Smooth muscle cell (in vitro differentiated cells): ENCODE data around the gene TCAIM. TPM values are rescaled to one million over a fixed set of nuclear protein-coding genes. Genes with fewer than 3 reads are reported as not detected.

Experiments
- DNase-seq: peaks from one replicate; lab custom pipeline; 2025; ENCODE audit not compliant: unreplicated experiment; lab: John Stamatoyannopoulos, UW
- H2AFZ ChIP-seq: fragments of 200-600 bp; sonication (generic); 2 replicates; pipeline ENCODE4 v1.6.0; 2016; ENCODE audit warnings: antibody characterized with exemption, low read depth, mild to moderate bottlenecking
- H3F3A ChIP-seq: fragments of 200-600 bp; sonication (generic); 2 replicates; pipeline ENCODE4 v1.6.0; 2017; ENCODE audit warnings: antibody characterized with exemption, low read depth
- H3K27ac ChIP-seq: fragments of 200-600 bp; sonication (generic); 2 replicates; pipeline ENCODE4 v1.5.1; 2016; ENCODE audit warnings: low read depth, mild to moderate bottlenecking
- H3K27me3 ChIP-seq: fragments of 200-600 bp; sonication (generic); 2 replicates; pipeline ENCODE4 v1.6.1; 2016; ENCODE audit warnings: low read depth, mild to moderate bottlenecking
- H3K36me3 ChIP-seq: fragments of 200-600 bp; sonication (generic); 2 replicates; pipeline ENCODE4 v1.5.1; 2016; ENCODE audit warnings: low read depth
- H3K4me1 ChIP-seq: fragments of 200-600 bp; sonication (generic); 2 replicates; pipeline ENCODE4 v1.5.1; 2016; ENCODE audit warnings: low read depth
- H3K4me2 ChIP-seq: fragments of 200-600 bp; sonication (generic); 2 replicates; pipeline ENCODE4 v1.6.0; 2016; ENCODE audit warnings: mild to moderate bottlenecking
- H3K4me3 ChIP-seq: fragments of 200-600 bp; sonication (generic); 2 replicates; pipeline ENCODE4 v1.5.1; 2016; ENCODE audit warnings: mild to moderate bottlenecking
- H3K79me2 ChIP-seq: fragments of 200-600 bp; sonication (generic); 2 replicates; pipeline ENCODE4 v1.6.0; 2016; ENCODE audit warnings: low read depth, mild to moderate bottlenecking
- H3K9ac ChIP-seq: fragments of 200-600 bp; sonication (generic); 2 replicates; pipeline ENCODE4 v1.6.0; 2016; ENCODE audit warnings: low read depth
- H3K9me3 ChIP-seq: fragments of 200-600 bp; sonication (generic); replicated peaks from 2 replicates; pipeline ENCODE4 v1.5.1; 2016; ENCODE audit warnings: low read depth
- H4K20me1 ChIP-seq: fragments of 200-600 bp; sonication (generic); 2 replicates; pipeline ENCODE4 v1.6.0; 2016; ENCODE audit warnings: low read depth
- CTCF ChIP-seq: fragments of 200-600 bp; sonication (generic); IDR thresholded peaks from 2 replicates; pipeline ENCODE4 v1.5.1; 2017; ENCODE audit warnings: borderline replicate concordance, mild to moderate bottlenecking, antibody characterized with exemption; ENCODE audit not compliant: insufficient read depth, poor library complexity, severe bottlenecking
- whole genome bisulfite sequencing: methylation state at CpG from one replicate; pipeline ENCODE4 v1.1.7; 2016; ENCODE audit warnings: low lambda C conversion rate; 5-methylcytosine and 5-hydroxymethylcytosine counted together
- polyA plus RNA-seq: library from polyadenylated mRNA; unstranded; fragments of >200 nt; fragmentation: Nextera tagmentation; extraction: Ambion mirVana; gene quantifications from 2 replicates; pipeline ENCODE4 v1.2.1, GENCODE V29; 2016
- total RNA-seq: library from RNA; depleted of rRNA; stranded (reverse); fragments of >200 nt; gene quantifications from 2 replicates; pipeline ENCODE4 v1.2.3, GENCODE V29; 2014

The TCAIM gene
- total and polyA plus RNA-seq, 2 experiments from 2014 or later = 10.7 to 23.1 TPM

- no peak for TF ChIP-seq CTCF
- Histone ChIP-seq H3F3A (peaks cover 4% of the 10 kb centered on the region), H3K9ac (no peak overlapping the region), H3K27ac (no peak overlapping the region), H3K79me2 (no peaks in the 10 kb centered on the region), H3K4me2 (no peak overlapping the region), H3K4me1 (no peaks in the 10 kb centered on the region), H3K36me3 (no peaks in the 10 kb centered on the region), H3K4me3 (no peak overlapping the region), H3K9me3 (no peaks in the 10 kb centered on the region), H2AFZ (no peak overlapping the region), H4K20me1 (no peaks in the 10 kb centered on the region), H3K27me3 (no peaks in the 10 kb centered on the region)
- DNase-seq = no peak
- 89% methylated on average over 5 of the region's 5 CpGs for WGBS
These were observed 96.4 kb downstream of the TCAIM start for GRCh38 chr3:44434834-44435510.

GRCh38 chr3:44436181-44436580 is 97.6 kb downstream of the TCAIM start:
- H3K4me2 ChIP-seq = no peak overlapping the region
- no peak for DNase-seq
- no peaks in the 10 kb centered on the region for H3K27me3 ChIP-seq
- H3F3A ChIP-seq = peaks cover 15% of the 10 kb centered on the region
- TF ChIP-seq CTCF = no peak
- no peaks in the 10 kb centered on the region for H4K20me1 ChIP-seq
- 93% methylated on average over 1 of the region's 1 CpG for WGBS
- no peak overlapping the region for H3K27ac ChIP-seq
- no peaks in the 10 kb centered on the region for H3K9me3 ChIP-seq
- H3K9ac ChIP-seq = no peak overlapping the region
- no peak overlapping the region for H3K4me3 ChIP-seq
- no peaks in the 10 kb centered on the region for H3K79me2 ChIP-seq
- H3K36me3 ChIP-seq = no peaks in the 10 kb centered on the region
- no peaks in the 10 kb centered on the region for H3K4me1 ChIP-seq
- no peak overlapping the region for H2AFZ ChIP-seq

- no peak for TF ChIP-seq CTCF
- 97% methylated on average over 7 of the region's 7 CpGs for WGBS
- H3K36me3 ChIP-seq = no peaks in the 10 kb centered on the region
These were observed 99.2 kb downstream of the TCAIM start for GRCh38 chr3:44437800-44438199.

More at GRCh38 chr3:44437800-44438199, 99.2 kb downstream of the TCAIM start:
- no peak overlapping the region for H2AFZ ChIP-seq
- H3K4me2 ChIP-seq = no peak overlapping the region
- no peaks in the 10 kb centered on the region for H4K20me1 ChIP-seq
- H3K79me2 ChIP-seq = no peaks in the 10 kb centered on the region
- peaks cover 25% of the 10 kb centered on the region for H3F3A ChIP-seq
- no peaks in the 10 kb centered on the region for H3K4me1 ChIP-seq
- no peaks in the 10 kb centered on the region for H3K27me3 ChIP-seq
- no peak overlapping the region for H3K9ac ChIP-seq
- H3K27ac ChIP-seq = peak overlapping the region; percentile 37
- H3K4me3 ChIP-seq = no peak overlapping the region
- no peaks in the 10 kb centered on the region for H3K9me3 ChIP-seq
- DNase-seq = no peak
